Activated CD4-positive, alpha-beta T cell treated with anti-CD3 and anti-CD28 coated beads for 48 hours (primary cell): ENCODE results near the gene ZMYND8.
"Not testable (repeated sequence)": the region's sequence is repeated elsewhere in the genome, so short reads cannot be mapped to it uniquely, and the experiment has no call there.

ENCODE experiments used
- DNase-seq: peaks from one replicate; pipeline ENCODE4 v3.0.0-alpha.2; 2020

Gene ZMYND8

GRCh38 chr20:47309394-47309793 lies 47.1 kb downstream of the ZMYND8 start:
- no peak for DNase-seq

GRCh38 chr20:47307569-47307968 lies 48.9 kb downstream of the ZMYND8 start:
- DNase-seq, result not testable (repeated sequence)

GRCh38 chr20:47306755-47307370 lies 49.6 kb downstream of the ZMYND8 start:
- DNase-seq, result no peak

- DNase-seq, result no peak
Measured at GRCh38 chr20:47306095-47306494, 50.4 kb downstream of the ZMYND8 start.

GRCh38 chr20:47305667-47306066 lies 50.8 kb downstream of the ZMYND8 start:
- no peak for DNase-seq

GRCh38 chr20:47304287-47304686 lies 52.2 kb downstream of the ZMYND8 start:
- DNase-seq, result no peak

GRCh38 chr20:47303736-47304135 lies 52.8 kb downstream of the ZMYND8 start:
- DNase-seq, result no peak

- no peak for DNase-seq
Measured at GRCh38 chr20:47300071-47300470, 56.4 kb downstream of the ZMYND8 start.

GRCh38 chr20:47298624-47299023 lies 57.9 kb downstream of the ZMYND8 start:
- DNase-seq, result no peak

GRCh38 chr20:47297746-47298145 lies 58.8 kb downstream of the ZMYND8 start:
- DNase-seq, result no peak

- no peak for DNase-seq
Measured at GRCh38 chr20:47296950-47297349, 59.5 kb downstream of the ZMYND8 start.

- no peak for DNase-seq
Measured at GRCh38 chr20:47295921-47296426, 60.5 kb downstream of the ZMYND8 start.

GRCh38 chr20:47295129-47295813 lies 61.2 kb downstream of the ZMYND8 start:
- DNase-seq, result no peak

GRCh38 chr20:47293631-47294030 lies 62.9 kb downstream of the ZMYND8 start:
- DNase-seq, result no peak

GRCh38 chr20:47292581-47292980 lies 63.9 kb downstream of the ZMYND8 start:
- DNase-seq, result no peak

- no peak for DNase-seq
Measured at GRCh38 chr20:47290666-47291430, 65.7 kb downstream of the ZMYND8 start.

- no peak for DNase-seq
Measured at GRCh38 chr20:47290008-47290407, 66.5 kb downstream of the ZMYND8 start.

- no peak for DNase-seq
Measured at GRCh38 chr20:47289096-47289495, 67.4 kb downstream of the ZMYND8 start.

GRCh38 chr20:47288530-47288929 lies 68.0 kb downstream of the ZMYND8 start:
- not testable (repeated sequence) for DNase-seq

GRCh38 chr20:47287609-47288144 lies 68.8 kb downstream of the ZMYND8 start:
- DNase-seq, result no peak

GRCh38 chr20:47286681-47287080 lies 69.8 kb downstream of the ZMYND8 start:
- no peak for DNase-seq

GRCh38 chr20:47285189-47285588 lies 71.3 kb downstream of the ZMYND8 start:
- no peak for DNase-seq

GRCh38 chr20:47284373-47284772 lies 72.1 kb downstream of the ZMYND8 start:
- DNase-seq, result no peak

GRCh38 chr20:47283411-47283810 lies 73.1 kb downstream of the ZMYND8 start:
- DNase-seq, result no peak
